Karpas-422 (cell line): ENCODE data around the gene CT47A1. TPM values are rescaled to one million over a fixed set of nuclear protein-coding genes. Genes with fewer than 3 reads are reported as not detected.
A peak's percentile ranks its signal among the peaks of the same experiment; 100 is the strongest.
"Not testable (repeated sequence)": the region's sequence is repeated elsewhere in the genome, so short reads cannot be mapped to it uniquely, and the experiment has no call there.

Experiments
- DNase-seq: peaks from one replicate; pipeline ENCODE4 v3.0.0-alpha.2; 2015
- H2AFZ ChIP-seq: fragments of 200-600 bp; sonication (generic); 2 replicates; pipeline ENCODE4 v1.6.1; 2014; ENCODE audit warnings: antibody characterized with exemption, low read length, mixed read lengths
- H3K27ac ChIP-seq: fragments of 200-600 bp; sonication (generic); 2 replicates; pipeline ENCODE4 v1.5.1; 2014; ENCODE audit warnings: mild to moderate bottlenecking, low read length, moderate library complexity
- H3K27me3 ChIP-seq: fragments of 200-600 bp; sonication (generic); 2 replicates; pipeline ENCODE4 v1.6.1; 2014; ENCODE audit warnings: low read length, mixed read lengths
- H3K36me3 ChIP-seq: fragments of 200-600 bp; sonication (generic); 2 replicates; pipeline ENCODE4 v1.6.1; 2014; ENCODE audit warnings: low read length, mixed read lengths; ENCODE audit not compliant: insufficient read depth
- H3K4me1 ChIP-seq: fragments of 200-600 bp; sonication (generic); 2 replicates; pipeline ENCODE4 v1.6.1; 2014; ENCODE audit warnings: mild to moderate bottlenecking, low read length, mixed read lengths
- H3K4me2 ChIP-seq: fragments of 200-600 bp; sonication (generic); 2 replicates; pipeline ENCODE4 v1.6.1; 2014; ENCODE audit warnings: low read length, low read depth, mild to moderate bottlenecking; ENCODE audit not compliant: poor library complexity, severe bottlenecking
- H3K4me3 ChIP-seq: fragments of 200-600 bp; sonication (generic); 2 replicates; pipeline ENCODE4 v1.5.1; 2014; ENCODE audit warnings: mild to moderate bottlenecking, antibody characterized with exemption, low read length, mixed read lengths
- H3K79me2 ChIP-seq: fragments of 200-600 bp; sonication (generic); 2 replicates; pipeline ENCODE4 v1.6.1; 2014; ENCODE audit warnings: mild to moderate bottlenecking, low read length, mixed read lengths
- H3K9ac ChIP-seq: fragments of 200-600 bp; sonication (generic); 2 replicates; pipeline ENCODE4 v1.6.0; 2014; ENCODE audit warnings: low read length
- H3K9me2 ChIP-seq: fragments of 200-600 bp; sonication (generic), shearing (Covaris generic); replicated peaks from 2 replicates; pipeline ENCODE4 v1.6.0; 2014; ENCODE audit warnings: mild to moderate bottlenecking, low read length, moderate library complexity; ENCODE audit not compliant: insufficient read depth
- H3K9me3 ChIP-seq: fragments of 300-700, 200-600 bp; sonication (generic); 2 replicates; pipeline ENCODE4 v1.6.1; 2014; ENCODE audit warnings: low read length, mixed read lengths
- H4K20me1 ChIP-seq: fragments of 200-600 bp; sonication (generic); 2 replicates; pipeline ENCODE4 v1.6.1; 2014; ENCODE audit warnings: mild to moderate bottlenecking, antibody characterized with exemption, low read length, low read depth; ENCODE audit not compliant: insufficient read depth
- small RNA-seq: library from RNA; depleted of rRNA; stranded (forward); fragments of <200 nt; gene quantifications from one replicate; pipeline ENCODE3, GENCODE V24; 2014
- total RNA-seq: library from RNA; depleted of rRNA; stranded (reverse); fragments of >200 nt; shearing (Covaris generic); gene quantifications from 2 replicates; pipeline ENCODE4 v1.2.3, GENCODE V29; 2014; ENCODE audit warnings: low replicate concordance; rRNA removed

Gene CT47A1
- total RNA-seq, 1 experiment from 2014 or later = not detected

DNA sequence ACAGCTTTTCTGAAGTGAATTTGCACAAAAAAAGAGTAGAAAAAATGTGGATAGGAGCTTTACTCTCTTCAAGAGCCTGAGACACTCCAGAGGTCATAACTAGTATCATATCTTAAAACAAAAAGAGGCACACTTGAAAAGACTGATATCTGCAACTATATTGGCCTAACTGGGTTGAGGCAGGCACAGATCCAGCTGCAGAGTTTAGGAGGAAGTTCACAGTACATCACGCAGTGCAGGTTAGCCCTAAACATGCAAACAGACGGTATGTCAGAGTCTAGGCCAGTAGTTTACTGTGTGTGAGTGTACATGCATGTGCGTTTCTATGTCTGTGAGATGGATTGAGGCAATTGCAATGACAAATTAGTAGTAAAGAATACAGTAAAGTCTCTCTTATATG lies 24.2 kb upstream of the CT47A1 start:
- Histone ChIP-seq H3K4me3 (no peak overlapping the region), H3K4me2 (no peak overlapping the region), H3K27me3 (no peaks in the 10 kb centered on the region), H3K27ac (no peak overlapping the region), H2AFZ (no peak overlapping the region), H3K9ac (no peak overlapping the region), H3K9me2 (no peaks in the 10 kb centered on the region), H3K9me3 (no peaks in the 10 kb centered on the region; the same call in 1 of the 2 replicates), H3K4me1 (no peaks in the 10 kb centered on the region), H3K36me3 (no peaks in the 10 kb centered on the region), H4K20me1 (no peaks in the 10 kb centered on the region), H3K79me2 (no peaks in the 10 kb centered on the region)
- no peak for DNase-seq

DNA sequence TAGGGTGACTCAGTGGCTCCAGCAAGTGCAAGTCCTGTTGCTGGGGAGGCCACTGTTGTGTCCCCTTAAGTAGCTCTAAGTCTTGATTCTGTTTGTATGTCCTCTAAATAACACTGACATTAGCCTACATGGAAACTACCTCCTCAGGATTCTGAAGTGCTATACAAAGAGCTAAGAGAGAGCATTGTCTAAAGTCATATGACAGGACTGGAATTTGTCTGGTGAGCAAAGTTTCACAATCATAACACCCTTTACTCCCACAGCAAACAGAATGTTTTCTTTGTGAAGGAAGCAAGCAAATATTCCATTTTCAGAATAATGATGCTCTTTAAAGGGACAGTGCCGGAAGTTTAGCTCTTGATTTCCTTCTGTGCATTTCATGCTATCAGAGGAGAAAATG lies 23.4 kb upstream of the CT47A1 start:
- no peaks in the 10 kb centered on the region for H3K79me2 ChIP-seq
- no peaks in the 10 kb centered on the region for H4K20me1 ChIP-seq
- no peak overlapping the region for H3K4me3 ChIP-seq
- H3K4me2 ChIP-seq = no peak overlapping the region
- H3K27ac ChIP-seq = no peak overlapping the region
- no peak overlapping the region for H2AFZ ChIP-seq
- no peak overlapping the region for H3K9ac ChIP-seq
- no peaks in the 10 kb centered on the region for H3K27me3 ChIP-seq
- no peaks in the 10 kb centered on the region for H3K9me2 ChIP-seq
- H3K4me1 ChIP-seq = no peaks in the 10 kb centered on the region
- no peaks in the 10 kb centered on the region for H3K9me3 ChIP-seq
- H3K36me3 ChIP-seq = no peaks in the 10 kb centered on the region
- DNase-seq = no peak

DNA sequence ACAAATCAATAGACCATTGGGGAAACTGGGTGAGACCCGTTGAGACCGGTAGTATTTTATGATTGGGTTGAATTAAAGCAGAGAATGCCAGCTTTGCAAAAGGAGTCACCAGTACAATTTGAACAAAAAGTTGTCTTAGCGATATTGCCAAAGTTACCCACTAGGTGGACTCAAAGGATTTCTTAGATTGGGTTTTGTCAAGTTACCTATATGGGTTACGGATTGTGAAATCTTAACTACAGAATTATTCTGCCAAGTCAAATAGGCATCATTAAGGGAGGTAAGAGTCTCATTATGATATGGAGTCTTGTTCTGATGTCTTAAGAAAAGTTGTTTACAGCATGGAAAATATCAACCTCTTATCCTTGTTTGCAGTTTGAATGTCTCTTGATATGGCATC lies 15.0 kb upstream of the CT47A1 start:
- H3K36me3 ChIP-seq = no peaks in the 10 kb centered on the region
- H3K4me2 ChIP-seq = no peak overlapping the region
- H3K27me3 ChIP-seq = no peaks in the 10 kb centered on the region
- no peak overlapping the region for H2AFZ ChIP-seq
- no peaks in the 10 kb centered on the region for H3K9me3 ChIP-seq
- no peaks in the 10 kb centered on the region for H4K20me1 ChIP-seq
- H3K4me1 ChIP-seq = peaks cover 14% of the 10 kb centered on the region
- DNase-seq = peak; percentile 65
- no peaks in the 10 kb centered on the region for H3K79me2 ChIP-seq
- no peak overlapping the region for H3K4me3 ChIP-seq
- H3K9ac ChIP-seq = no peak overlapping the region
- H3K9me2 ChIP-seq = no peaks in the 10 kb centered on the region
- H3K27ac ChIP-seq = no peak overlapping the region

DNA sequence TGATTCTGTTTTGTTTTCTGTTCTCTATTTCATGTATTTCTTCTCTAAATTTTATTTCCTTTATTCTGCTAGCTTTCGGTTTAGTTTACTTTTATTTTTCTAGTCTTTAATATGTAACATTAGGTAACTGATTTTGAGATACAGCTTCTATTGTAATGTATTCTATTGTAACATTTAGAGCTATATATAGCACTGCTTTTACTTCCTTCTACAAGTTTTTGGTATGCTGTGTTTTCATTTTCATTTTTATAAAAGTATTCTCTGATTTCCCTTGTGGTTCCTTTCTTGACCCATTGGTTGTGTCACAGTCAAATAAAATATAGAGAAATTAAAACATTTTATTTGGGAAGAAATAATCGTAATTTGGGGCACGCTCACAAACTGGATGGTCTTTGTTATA lies 13.9 kb upstream of the CT47A1 start:
- Histone ChIP-seq H3K9me3 (no peaks in the 10 kb centered on the region), H2AFZ (peak overlapping the region; percentile 39; the same call in 1 of the 2 replicates), H3K9me2 (no peaks in the 10 kb centered on the region), H3K27me3 (no peaks in the 10 kb centered on the region), H3K36me3 (no peaks in the 10 kb centered on the region), H3K4me3 (0 out of 2 replicates have a peak overlapping the region, but pooled peaks have one; percentile 18), H4K20me1 (no peaks in the 10 kb centered on the region), H3K9ac (peak overlapping the region; percentile 34), H3K4me2 (peak overlapping the region; percentile 28), H3K27ac (no peak overlapping the region), H3K79me2 (no peaks in the 10 kb centered on the region), H3K4me1 (peaks cover 14% of the 10 kb centered on the region)
- DNase-seq = no peak

DNA sequence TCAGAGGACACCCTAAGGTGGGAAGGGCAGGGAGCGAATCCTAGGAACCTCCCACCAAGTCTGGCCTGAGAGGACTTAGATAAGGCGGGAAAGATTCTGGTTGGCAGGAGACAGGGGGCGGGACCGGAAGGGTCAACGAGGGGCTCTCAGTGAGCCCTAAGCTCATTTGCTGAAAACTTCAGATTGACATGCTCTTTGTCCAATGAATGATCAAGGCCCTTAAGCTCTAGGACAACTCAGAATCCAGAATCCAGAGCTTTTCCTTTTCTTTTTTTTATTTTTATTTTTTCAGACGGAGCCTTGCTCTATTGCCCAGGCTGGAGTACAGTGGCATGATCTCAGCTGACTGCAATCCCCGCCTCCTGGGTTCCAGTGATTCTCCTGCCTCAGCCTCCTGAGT lies 29.1 kb downstream of the CT47A1 start, which contains the start of gene CT47A7:
Gene CT47A7 (minus strand): TSS at position 101 of the 400 bp plus-strand sequence. CDS start 255 bp downstream, outside the sequence.
- H4K20me1 ChIP-seq, H3K9me2 ChIP-seq, H3K4me1 ChIP-seq, H3K27ac ChIP-seq, H3K36me3 ChIP-seq, H3K9ac ChIP-seq, H2AFZ ChIP-seq, H3K9me3 ChIP-seq, H3K27me3 ChIP-seq, DNase-seq, H3K79me2 ChIP-seq, H3K4me2 ChIP-seq, H3K4me3 ChIP-seq: not testable (repeated sequence)

Small RNA genes within 50 kb of the gene (small RNA-seq; reads per million reads assigned to genes)
- gene AL670379.1 (not detected), gene AL670379.10 (not detected), gene AL670379.11 (not detected), gene AL670379.12 (not detected), gene AL670379.2 (not detected), gene AL670379.3 (not detected), gene AL670379.4 (not detected), gene AL670379.5 (not detected), gene AL670379.6 (not detected), gene AL670379.7 (not detected), gene AL670379.8 (not detected), gene AL670379.9 (not detected)

Other genes starting within 250 kb of the CT47A1 start
- not detected in 2 replicates for gene CT47B1, start 109.9 kb downstream of the CT47A1 start, total RNA-seq
- not detected in 2 replicates for gene CT47A11, start 48.6 kb downstream of the CT47A1 start, total RNA-seq
- not detected in 2 replicates for gene CT47A10, start 43.7 kb downstream of the CT47A1 start, total RNA-seq
- not detected in 2 replicates for gene CT47A9, start 38.9 kb downstream of the CT47A1 start, total RNA-seq
- not detected in 2 replicates for gene CT47A8, start 34.0 kb downstream of the CT47A1 start, total RNA-seq
- not detected in 2 replicates for gene CT47A7, start 29.2 kb downstream of the CT47A1 start, total RNA-seq
- not detected in 2 replicates for gene CT47A6, start 24.3 kb downstream of the CT47A1 start, total RNA-seq
- gene CT47A5, start 19.4 kb downstream of the CT47A1 start, total RNA-seq = not detected in 2 replicates
- not detected in 2 replicates for gene CT47A4, start 14.6 kb downstream of the CT47A1 start, total RNA-seq
- not detected in 2 replicates for gene CT47A3, start 9.7 kb downstream of the CT47A1 start, total RNA-seq
- gene CT47A2, start 4.8 kb downstream of the CT47A1 start, total RNA-seq = not detected in 2 replicates
- gene GLUD2, start 61.9 kb upstream of the CT47A1 start, total RNA-seq = 0.07 and 0.11 TPM in 2 replicates